Measurements from ENCODE around the gene GJE1. TPM values are rescaled to one million over a fixed set of nuclear protein-coding genes. Genes with fewer than 3 reads are reported as not detected.
A peak's percentile ranks its signal among the peaks of the same experiment; 100 is the strongest.

The GJE1 gene
- polyA plus RNA-seq, 3 donors: not detected

DNA sequence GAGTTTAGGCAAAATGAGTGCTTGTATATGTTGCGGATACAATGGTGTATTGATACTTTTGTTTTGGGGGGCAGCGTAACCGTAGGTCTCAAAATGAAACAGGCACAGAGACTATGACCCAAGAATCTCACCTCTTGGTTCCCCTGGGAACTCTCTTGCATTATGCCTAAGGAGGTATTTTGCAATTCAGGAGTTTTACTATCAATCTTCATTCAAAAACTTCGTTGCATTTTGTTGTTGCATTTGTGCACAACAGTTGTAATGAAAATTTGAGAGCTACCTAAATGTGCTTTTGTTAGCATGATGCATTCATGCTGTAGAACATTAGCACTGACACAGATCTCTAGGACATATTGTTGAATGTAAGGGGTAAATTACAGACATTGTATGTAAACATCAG, 32.5 kb downstream of the GJE1 start:
- Histone ChIP-seq H2AFZ (ENCODE audit: insufficient read depth, low read depth, low read length, poor library complexity, severe bottlenecking) (no peak overlapping the region), H3K36me3 (replicated peaks in 1 of 2; ENCODE audit: control insufficient read depth in 1 of 2, insufficient read depth in 2 of 2, low read length in 2 of 2) (peaks cover 35 to 42% of the 10 kb centered on the region in 2 donors), H3K4me2 (replicated peaks; ENCODE audit: extremely low read depth, low read length, poor library complexity, severe bottlenecking) (no peak overlapping the region), H3K4me3 (replicated peaks in 1 of 3; ENCODE audit: low read depth in 2 of 3, low read length in 3 of 3) (no peak overlapping the region), H3K4me1 (ENCODE audit: control insufficient read depth in 1 of 2, insufficient read depth in 2 of 2, low read length in 2 of 2) (no peaks in the 10 kb centered on the region), H4K20me1 (ENCODE audit: insufficient read depth, low read length) (peaks cover 64% of the 10 kb centered on the region), H3K27me3 (ENCODE audit: control insufficient read depth in 2 of 2, insufficient read depth in 2 of 2, low read length in 2 of 2) (no peaks in the 10 kb centered on the region), H3K27ac (ENCODE audit: low read depth in 1 of 2, low read length in 2 of 2) (no peak overlapping the region), H3K9me3 (replicated peaks in 1 of 2; ENCODE audit: control insufficient read depth in 1 of 2, insufficient read depth in 1 of 2, low read length in 2 of 2) (no peaks in the 10 kb centered on the region), H3K9ac (ENCODE audit: insufficient read depth, low read length, poor library complexity, severe bottlenecking) (no peak overlapping the region), H3K79me2 (ENCODE audit: insufficient read depth, low read length) (peaks cover 60% of the 10 kb centered on the region)
- DNase-seq: no peak
- WGBS (ENCODE audit: insufficient coverage): 100% methylated on average over 3 of the region's 4 CpGs
- Mint-ChIP-seq H3K4me1 (peaks cover 2% of the 10 kb centered on the region), H3K27ac (no peak overlapping the region), H3K27me3 (ENCODE audit: low read depth in 3 of 3) (no peaks in the 10 kb centered on the region), H3K4me3 (no peak overlapping the region), H3K36me3 (peaks cover 25 to 46% of the 10 kb centered on the region in 2 donors), H3K9me3 (no peaks in the 10 kb centered on the region)
- TF ChIP-seq, protein P1, sequence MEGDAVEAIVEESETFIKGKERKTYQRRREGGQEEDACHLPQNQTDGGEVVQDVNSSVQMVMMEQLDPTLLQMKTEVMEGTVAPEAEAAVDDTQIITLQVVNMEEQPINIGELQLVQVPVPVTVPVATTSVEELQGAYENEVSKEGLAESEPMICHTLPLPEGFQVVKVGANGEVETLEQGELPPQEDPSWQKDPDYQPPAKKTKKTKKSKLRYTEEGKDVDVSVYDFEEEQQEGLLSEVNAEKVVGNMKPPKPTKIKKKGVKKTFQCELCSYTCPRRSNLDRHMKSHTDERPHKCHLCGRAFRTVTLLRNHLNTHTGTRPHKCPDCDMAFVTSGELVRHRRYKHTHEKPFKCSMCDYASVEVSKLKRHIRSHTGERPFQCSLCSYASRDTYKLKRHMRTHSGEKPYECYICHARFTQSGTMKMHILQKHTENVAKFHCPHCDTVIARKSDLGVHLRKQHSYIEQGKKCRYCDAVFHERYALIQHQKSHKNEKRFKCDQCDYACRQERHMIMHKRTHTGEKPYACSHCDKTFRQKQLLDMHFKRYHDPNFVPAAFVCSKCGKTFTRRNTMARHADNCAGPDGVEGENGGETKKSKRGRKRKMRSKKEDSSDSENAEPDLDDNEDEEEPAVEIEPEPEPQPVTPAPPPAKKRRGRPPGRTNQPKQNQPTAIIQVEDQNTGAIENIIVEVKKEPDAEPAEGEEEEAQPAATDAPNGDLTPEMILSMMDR (IDR thresholded peaks at IDR 0.05): no peak
- intact Hi-C loops (cut with micrococcal nuclease): no loop called here

DNA sequence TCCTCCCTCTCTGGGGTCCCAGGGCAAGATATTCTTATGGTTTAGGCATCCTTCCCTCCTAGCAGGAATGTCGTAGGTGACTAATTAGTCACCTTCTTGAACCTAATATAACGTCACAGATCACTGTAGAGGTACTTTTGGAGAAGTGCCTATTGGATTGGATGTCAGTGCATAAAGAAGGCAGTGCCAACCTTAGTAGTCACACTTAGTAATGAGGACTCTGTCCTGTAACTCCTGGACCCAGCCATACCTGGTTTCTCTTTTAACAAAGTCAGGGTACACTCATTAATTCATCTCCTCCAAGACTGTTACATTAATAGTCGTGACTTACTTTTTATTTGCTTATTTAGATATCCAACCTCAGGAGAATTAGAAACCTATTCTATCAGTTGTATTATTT, 34.3 kb downstream of the GJE1 start:
- Histone ChIP-seq H3K79me2 (ENCODE audit: insufficient read depth, low read length) (peaks cover 42% of the 10 kb centered on the region), H3K27me3 (ENCODE audit: control insufficient read depth in 2 of 2, insufficient read depth in 2 of 2, low read length in 2 of 2) (no peaks in the 10 kb centered on the region), H3K9ac (ENCODE audit: insufficient read depth, low read length, poor library complexity, severe bottlenecking) (no peak overlapping the region), H2AFZ (ENCODE audit: insufficient read depth, low read depth, low read length, poor library complexity, severe bottlenecking) (no peak overlapping the region), H3K36me3 (replicated peaks in 1 of 2; ENCODE audit: control insufficient read depth in 1 of 2, insufficient read depth in 2 of 2, low read length in 2 of 2) (peaks cover 53 to 57% of the 10 kb centered on the region in 2 donors), H3K4me3 (replicated peaks in 1 of 3; ENCODE audit: low read depth in 2 of 3, low read length in 3 of 3) (no peak overlapping the region), H3K4me2 (replicated peaks; ENCODE audit: extremely low read depth, low read length, poor library complexity, severe bottlenecking) (no peak overlapping the region), H3K27ac (ENCODE audit: low read depth in 1 of 2, low read length in 2 of 2) (no peak overlapping the region), H3K4me1 (ENCODE audit: control insufficient read depth in 1 of 2, insufficient read depth in 2 of 2, low read length in 2 of 2) (no peaks in the 10 kb centered on the region), H3K9me3 (replicated peaks in 1 of 2; ENCODE audit: control insufficient read depth in 1 of 2, insufficient read depth in 1 of 2, low read length in 2 of 2) (no peaks in the 10 kb centered on the region), H4K20me1 (ENCODE audit: insufficient read depth, low read length) (peaks cover 45% of the 10 kb centered on the region)
- H3K4me3 Mint-ChIP-seq: no peak overlapping the region
- H3K36me3 Mint-ChIP-seq: peaks cover 36 to 59% of the 10 kb centered on the region in 2 donors
- H3K27ac Mint-ChIP-seq: peak overlapping the region in 1 of 7 donors; percentile 3
- H3K9me3 Mint-ChIP-seq: no peaks in the 10 kb centered on the region
- DNase-seq: no peak
- TF ChIP-seq, protein P1 (IDR thresholded peaks at IDR 0.05): no peak
- H3K4me1 Mint-ChIP-seq: peaks cover 2% of the 10 kb centered on the region
- no CpG with 5 or more reads among the region's 3 CpGs for WGBS (ENCODE audit: insufficient coverage)
- intact Hi-C loops (cut with micrococcal nuclease): no loop called here
- H3K27me3 Mint-ChIP-seq (ENCODE audit: low read depth in 3 of 3): no peaks in the 10 kb centered on the region
